HepG2 (cell line): ENCODE results near the gene TUBG2. TPM values are rescaled to one million over a fixed set of nuclear protein-coding genes. Genes with fewer than 3 reads are reported as not detected.

Experiments used
- ARID2 ChIP-seq: sonication (generic); formaldehyde crosslinking; IDR thresholded peaks from 2 replicates; pipeline ENCODE4 v1.8.1; 2022; ENCODE audit warnings: mild to moderate bottlenecking, missing genetic modification reagents, borderline replicate concordance
- ASH2L ChIP-seq: fragments of 300-600, 200-600 bp; sonication (generic); IDR thresholded peaks from 2 replicates; pipeline ENCODE4 v1.7.0; 2017; ENCODE audit warnings: low read depth, mild to moderate bottlenecking, moderate library complexity, mixed read lengths, low read length; ENCODE audit not compliant: insufficient read length
- ATAD3A ChIP-seq: sonication (generic); formaldehyde crosslinking; IDR thresholded peaks from 2 replicates; pipeline ENCODE4 v1.4.0; 2020; ENCODE audit warnings: missing genetic modification reagents
- ATF7 ChIP-seq, 2 experiments: fragments of 450-650 bp in 1 of 2; sonication (generic) in 1 of 2; formaldehyde crosslinking in 1 of 2; IDR thresholded peaks; 2 replicates each; pipeline versions ENCODE4 v1.4.0 to v1.6.1; 2016 to 2020; ENCODE audit warnings: antibody characterized with exemption in 1 of 2, mild to moderate bottlenecking in 1 of 2, missing genetic modification reagents in 1 of 2
- GATAD2A ChIP-seq: IDR thresholded peaks from 2 replicates; pipeline ENCODE4 v1.6.1; 2016
- HDAC6 ChIP-seq: fragments of 200-600 bp; sonication (generic); IDR thresholded peaks from 2 replicates; pipeline ENCODE4 v1.7.0; 2017; ENCODE audit warnings: mild to moderate bottlenecking, antibody characterized with exemption, low read length, low read depth
- MTF2 ChIP-seq: sonication (generic); formaldehyde crosslinking; IDR thresholded peaks from 2 replicates; pipeline ENCODE4 v1.5.0; 2020; ENCODE audit warnings: missing genetic modification reagents, borderline replicate concordance
- ZBTB49 ChIP-seq: sonication (generic); formaldehyde crosslinking; IDR thresholded peaks from 2 replicates; pipeline ENCODE4 v1.4.0; 2020; ENCODE audit warnings: missing genetic modification reagents, borderline replicate concordance
- ZBTB7A ChIP-seq: sonication (generic); formaldehyde crosslinking; IDR thresholded peaks from 2 replicates; pipeline ENCODE4 v1.8.0; 2022; ENCODE audit warnings: mild to moderate bottlenecking, missing genetic modification reagents
- ZFX ChIP-seq: sonication (generic); formaldehyde crosslinking; IDR thresholded peaks from 2 replicates; pipeline ENCODE4 v1.4.0; 2020; ENCODE audit warnings: mild to moderate bottlenecking, low read depth, missing genetic modification reagents, moderate library complexity
- ZGPAT ChIP-seq: IDR thresholded peaks from 2 replicates; pipeline ENCODE4 v1.6.1; 2016; ENCODE audit warnings: mild to moderate bottlenecking
- ZKSCAN8 ChIP-seq: IDR thresholded peaks from 2 replicates; pipeline ENCODE4 v1.6.1; 2016; ENCODE audit warnings: borderline replicate concordance, missing genetic modification reagents, missing compliant biosample characterization
- ZNF274 ChIP-seq: sonication (generic); formaldehyde crosslinking; IDR thresholded peaks from 2 replicates; pipeline ENCODE4 v1.5.1; 2020; ENCODE audit warnings: mild to moderate bottlenecking, missing genetic modification reagents
- ZNF382 ChIP-seq: sonication (generic); formaldehyde crosslinking; IDR thresholded peaks from 2 replicates; pipeline ENCODE4 v1.5.0; 2020; ENCODE audit warnings: missing genetic modification reagents, mild to moderate bottlenecking, borderline replicate concordance
- ZNF407 ChIP-seq: sonication (generic); formaldehyde crosslinking; IDR thresholded peaks from one replicate; pipeline ENCODE4 v1.5.1; 2020; ENCODE audit warnings: mild to moderate bottlenecking, missing genetic modification reagents; ENCODE audit errors: not compliant biosample characterization
- ZNF7 ChIP-seq: IDR thresholded peaks from 2 replicates; pipeline ENCODE4 v1.6.1; 2016; ENCODE audit warnings: missing biosample characterization, missing genetic modification reagents
- ZNF878 ChIP-seq: sonication (generic); formaldehyde crosslinking; IDR thresholded peaks from 2 replicates; pipeline ENCODE4 v1.8.1; 2023; ENCODE audit warnings: mild to moderate bottlenecking, missing genetic modification reagents, moderate library complexity
- polyA plus RNA-seq, 8 experiments: library from polyadenylated mRNA; depleted of rRNA in 3 of 8; stranded (reverse) in 7 of 8; unstranded in 1 of 8; fragments of >200 nt; fragmentation: Illumina TruSeq in 4 of 8; extraction: Trizol in 4 of 8; gene quantifications; 2 replicates each; pipeline versions ENCODE4 v1.2.1 to v1.2.3, GENCODE V29; 2011 to 2016; ENCODE audit warnings: low read depth in 4 of 8, missing spikeins in 1 of 8, mixed read lengths in 1 of 8; ENCODE audit not compliant: insufficient read depth in 1 of 8
- total RNA-seq, 5 experiments: library from RNA; depleted of rRNA; stranded (reverse); fragments of >200 nt; fragmentation: Illumina TruSeq; extraction: Trizol; gene quantifications; 2 replicates each; pipeline ENCODE4 v1.2.3, GENCODE V29; 2016; ENCODE audit warnings: low read depth in 1 of 5

Gene TUBG2
- total and polyA plus RNA-seq, 2 of the 13 experiments (the other 11 are each of a cell fraction or from before 2014, with no cell fraction given), result 16.0 to 42.3 TPM

GRCh38 chr17:42618442-42619150 lies 40.5 kb upstream of the TUBG2 start (continued):
- TF ChIP-seq ZKSCAN8 (CRISPR knock-in tag) (peak; percentile 62; the same call in 1 of the 2 replicates), GATAD2A (peak; percentile 68), ZNF407 (CRISPR knock-in tag) (no peak), HDAC6 (no peak), ZBTB49 (CRISPR knock-in tag) (no peak), ASH2L (no peak), ATF7 (IDR thresholded peaks at IDR 0.05) (no peak), ATF7 (CRISPR knock-in tag; IDR thresholded peaks at IDR 0.05) (no peak), ZNF382 (no peak), ZNF878 (CRISPR knock-in tag) (no peak), ZNF7 (CRISPR knock-in tag) (no peak), ZNF274 (CRISPR knock-in tag) (no peak), ZBTB7A (CRISPR knock-in tag) (no peak), MTF2 (CRISPR knock-in tag) (no peak), ATAD3A (no peak), ZGPAT (CRISPR knock-in tag) (0 out of 2 replicates have a peak, but pooled peaks have one; percentile 27), ARID2 (no peak), ZFX (CRISPR knock-in tag) (peak; percentile 72; the same call in 1 of the 2 replicates)
